ENCODE measurements around the gene ATAD3C.

DNA sequence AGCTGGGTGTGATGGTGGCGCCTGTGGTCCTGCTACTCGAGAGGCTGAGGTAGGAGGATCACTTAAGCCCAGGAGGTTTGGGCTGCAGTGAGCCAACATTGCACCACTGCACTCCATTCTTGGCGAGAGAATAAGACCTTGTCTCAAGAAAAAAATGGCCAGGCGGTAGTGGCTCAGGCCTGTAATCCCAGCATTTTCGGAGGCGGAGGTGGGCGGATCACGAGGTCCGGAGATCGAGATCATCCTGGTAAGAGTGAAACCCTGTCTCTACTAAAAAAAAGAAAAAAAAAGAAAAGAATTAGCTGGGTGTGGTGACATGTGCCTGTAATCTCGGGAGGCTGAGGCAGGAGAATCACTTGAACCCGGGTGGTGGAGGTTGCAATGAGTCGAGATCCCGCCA, 33.4 kb downstream of the ATAD3C start:
- TF ChIP-seq, protein P1, sequence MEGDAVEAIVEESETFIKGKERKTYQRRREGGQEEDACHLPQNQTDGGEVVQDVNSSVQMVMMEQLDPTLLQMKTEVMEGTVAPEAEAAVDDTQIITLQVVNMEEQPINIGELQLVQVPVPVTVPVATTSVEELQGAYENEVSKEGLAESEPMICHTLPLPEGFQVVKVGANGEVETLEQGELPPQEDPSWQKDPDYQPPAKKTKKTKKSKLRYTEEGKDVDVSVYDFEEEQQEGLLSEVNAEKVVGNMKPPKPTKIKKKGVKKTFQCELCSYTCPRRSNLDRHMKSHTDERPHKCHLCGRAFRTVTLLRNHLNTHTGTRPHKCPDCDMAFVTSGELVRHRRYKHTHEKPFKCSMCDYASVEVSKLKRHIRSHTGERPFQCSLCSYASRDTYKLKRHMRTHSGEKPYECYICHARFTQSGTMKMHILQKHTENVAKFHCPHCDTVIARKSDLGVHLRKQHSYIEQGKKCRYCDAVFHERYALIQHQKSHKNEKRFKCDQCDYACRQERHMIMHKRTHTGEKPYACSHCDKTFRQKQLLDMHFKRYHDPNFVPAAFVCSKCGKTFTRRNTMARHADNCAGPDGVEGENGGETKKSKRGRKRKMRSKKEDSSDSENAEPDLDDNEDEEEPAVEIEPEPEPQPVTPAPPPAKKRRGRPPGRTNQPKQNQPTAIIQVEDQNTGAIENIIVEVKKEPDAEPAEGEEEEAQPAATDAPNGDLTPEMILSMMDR (IDR thresholded peaks at IDR 0.05) = no peak
- no peak for TF ChIP-seq EZH2phosphoT487 (IDR thresholded peaks at IDR 0.05)
- TF ChIP-seq EZH2 (IDR thresholded peaks at IDR 0.05) = no peak

Data from neural progenitor cell (in vitro differentiated cells).